H1 (cell line): ENCODE data around the gene TEAD1. TPM values are rescaled to one million over a fixed set of nuclear protein-coding genes. Genes with fewer than 3 reads are reported as not detected.

Experiments used
- CTCF ChIA-PET: fragments of 300-600 bp; sonication (Branson Sonifier 250); formaldehyde crosslinking; loops from one replicate; lab custom pipeline; 2021; ENCODE audit not compliant: partially characterized antibody; lab: Charles Lee
- POLR2A ChIA-PET: fragments of 300-600 bp; sonication (Branson Sonifier 250); formaldehyde crosslinking; loops from one replicate; lab custom pipeline; 2021; ENCODE audit warnings: inconsistent platforms; ENCODE audit not compliant: partially characterized antibody; lab: Charles Lee
- DNase-seq, 2 experiments: peaks; one replicate each; pipeline versions ENCODE4 v3.0.0 to v3.0.0-alpha.2; 2010 to 2022; ENCODE audit warnings: low spot score in 2 of 2, low read depth in 1 of 2, mixed read lengths in 1 of 2
- FAIRE-seq: peaks from 2 replicates; lab custom pipeline; 2011; peaks lifted over from hg19 to GRCh38; lab: Jason Lieb, UNC
- H2AFZ ChIP-seq: 2 replicates; pipeline ENCODE4 v1.8.1; 2012; ENCODE audit warnings: low read length, inconsistent platforms
- H2AK5ac ChIP-seq: 2 replicates; pipeline ENCODE4 v1.6.1; 2013; ENCODE audit warnings: low read depth, low read length
- H2BK120ac ChIP-seq: replicated peaks from 2 replicates; pipeline ENCODE3; 2013; ENCODE audit warnings: low read depth, low read length, inconsistent platforms
- H2BK12ac ChIP-seq: 2 replicates; pipeline ENCODE4 v1.6.1; 2013; ENCODE audit warnings: low read depth, low read length
- H2BK15ac ChIP-seq: 2 replicates; pipeline ENCODE4 v1.6.1; 2013; ENCODE audit warnings: low read length
- H2BK20ac ChIP-seq: 2 replicates; pipeline ENCODE4 v1.6.1; 2013; ENCODE audit warnings: low read length
- H2BK5ac ChIP-seq: 2 replicates; pipeline ENCODE4 v1.6.1; 2013; ENCODE audit warnings: low read depth, low read length
- H3K14ac ChIP-seq: 2 replicates; pipeline ENCODE4 v1.6.1; 2013; ENCODE audit warnings: inconsistent platforms; ENCODE audit not compliant: insufficient read length
- H3K18ac ChIP-seq: 2 replicates; pipeline ENCODE4 v1.6.1; 2013; ENCODE audit warnings: low read length; ENCODE audit errors: extremely low read depth
- H3K23ac ChIP-seq: 2 replicates; pipeline ENCODE4 v1.6.1; 2013; ENCODE audit warnings: inconsistent platforms; ENCODE audit not compliant: insufficient read length
- H3K23me2 ChIP-seq: 2 replicates; pipeline ENCODE4 v1.6.1; 2013; ENCODE audit warnings: low read depth, low read length
- H3K27ac ChIP-seq: 2 replicates; pipeline ENCODE4 v1.6.1; 2011; ENCODE audit warnings: low read depth, low read length, inconsistent platforms
- H3K27me3 ChIP-seq, 4 experiments: replicated peaks in 1 of 4; 1 replicate in 1 of 4; 2 replicates in 3 of 4; pipeline versions ENCODE4 v1.6.1 to v1.8.1; 2011 to 2013; ENCODE audit warnings: low read length in 3 of 4, mild to moderate bottlenecking in 3 of 4, inconsistent platforms in 2 of 4, mixed read lengths in 2 of 4, moderate library complexity in 1 of 4; ENCODE audit not compliant: control insufficient read depth in 3 of 4, insufficient read depth in 3 of 4; ENCODE audit errors: extremely low read depth in 1 of 4
- H3K36me3 ChIP-seq, 4 experiments: 2 replicates each; pipeline versions ENCODE4 v1.6.1 to v1.8.1; 2011 to 2013; ENCODE audit warnings: mild to moderate bottlenecking in 4 of 4, low read length in 3 of 4, moderate library complexity in 2 of 4, control low read depth in 1 of 4, inconsistent platforms in 1 of 4; ENCODE audit not compliant: insufficient read depth in 4 of 4, control insufficient read depth in 2 of 4
- H3K4ac ChIP-seq: replicated peaks from 2 replicates; pipeline ENCODE3; 2013; ENCODE audit warnings: low read length, low read depth, mixed read lengths, inconsistent platforms; ENCODE audit not compliant: insufficient read length
- H3K4me1 ChIP-seq, 4 experiments: replicated peaks in 1 of 4; 1 replicate in 1 of 4; 2 replicates in 3 of 4; pipeline versions ENCODE4 v1.6.1 to v1.8.1; 2011 to 2013; ENCODE audit warnings: low read length in 3 of 4, inconsistent platforms in 2 of 4, mixed read lengths in 1 of 4; ENCODE audit not compliant: insufficient read depth in 4 of 4, control insufficient read depth in 3 of 4
- H3K4me2 ChIP-seq, 2 experiments: 2 replicates each; pipeline versions ENCODE4 v1.6.1 to v1.8.1; 2011 to 2013; ENCODE audit warnings: low read depth in 2 of 2, low read length in 2 of 2, control low read depth in 1 of 2, inconsistent platforms in 1 of 2, mild to moderate bottlenecking in 1 of 2; ENCODE audit not compliant: insufficient read depth in 1 of 2
- H3K4me3 ChIP-seq, 4 experiments: fragments of 200-600, 300-600 bp in 1 of 4; sonication (generic), shearing (Covaris generic), sonication (Bioruptor Twin) in 1 of 4; 2 replicates each; pipeline versions ENCODE4 v1.5.1 to v1.8.1; 2011 to 2016; ENCODE audit warnings: low read length in 4 of 4, low read depth in 3 of 4, control low read depth in 2 of 4, inconsistent platforms in 2 of 4, mild to moderate bottlenecking in 2 of 4, mixed read lengths in 1 of 4, moderate library complexity in 1 of 4; ENCODE audit not compliant: insufficient read depth in 2 of 4; ENCODE audit errors: extremely low read depth in 1 of 4
- H3K56ac ChIP-seq: replicated peaks from 2 replicates; pipeline ENCODE3; 2013; ENCODE audit warnings: low read depth, mild to moderate bottlenecking, mixed read lengths, low read length, inconsistent platforms; ENCODE audit not compliant: insufficient read length
- H3K79me1 ChIP-seq: 2 replicates; pipeline ENCODE4 v1.6.1; 2013; ENCODE audit warnings: low read depth, low read length, control low read depth
- H3K79me2 ChIP-seq, 2 experiments: 2 replicates each; pipeline versions ENCODE4 v1.6.1 to v1.8.1; 2012 to 2013; ENCODE audit warnings: low read length in 2 of 2, mild to moderate bottlenecking in 2 of 2, inconsistent platforms in 1 of 2; ENCODE audit not compliant: insufficient read depth in 2 of 2, control insufficient read depth in 1 of 2
- H3K9ac ChIP-seq, 4 experiments: replicated peaks in 1 of 4; 1 replicate in 1 of 4; 2 replicates in 3 of 4; pipeline versions ENCODE4 v1.6.1 to v1.8.1; 2011 to 2013; ENCODE audit warnings: low read depth in 3 of 4, low read length in 3 of 4, control low read depth in 2 of 4, mild to moderate bottlenecking in 2 of 4, moderate library complexity in 2 of 4, inconsistent platforms in 1 of 4; ENCODE audit errors: extremely low read depth in 1 of 4
- H3K9me3 ChIP-seq, 2 experiments: 2 replicates each; pipeline versions ENCODE4 v1.6.1 to v1.8.1; 2012 to 2013; ENCODE audit warnings: mild to moderate bottlenecking in 2 of 2, moderate library complexity in 2 of 2, control low read depth in 1 of 2, inconsistent platforms in 1 of 2, low read depth in 1 of 2, low read length in 1 of 2, mixed read lengths in 1 of 2; ENCODE audit not compliant: insufficient read depth in 2 of 2
- H4K20me1 ChIP-seq, 2 experiments: replicated peaks in 1 of 2; 2 replicates each; pipeline versions ENCODE3 to v1.8.1; 2011 to 2013; ENCODE audit warnings: inconsistent platforms in 2 of 2, low read length in 2 of 2, mild to moderate bottlenecking in 1 of 2; ENCODE audit not compliant: insufficient read depth in 2 of 2, control insufficient read depth in 1 of 2
- H4K5ac ChIP-seq: 2 replicates; pipeline ENCODE4 v1.6.1; 2013; ENCODE audit warnings: low read length, low read depth, mixed read lengths, inconsistent platforms; ENCODE audit not compliant: insufficient read length
- H4K8ac ChIP-seq: 2 replicates; pipeline ENCODE4 v1.8.0; 2013; ENCODE audit warnings: mild to moderate bottlenecking, moderate library complexity, low read length, inconsistent platforms; ENCODE audit not compliant: insufficient read depth; ENCODE audit errors: extremely low read depth
- H4K91ac ChIP-seq: replicated peaks from 2 replicates; pipeline ENCODE3; 2013; ENCODE audit warnings: low read length, mixed read lengths, inconsistent platforms; ENCODE audit not compliant: insufficient read length
- HDAC6 ChIP-seq: IDR thresholded peaks from one replicate; pipeline ENCODE4 v1.7.1; 2012; ENCODE audit warnings: low read depth, mild to moderate bottlenecking, inconsistent platforms, low read length, moderate library complexity
- WGBS, 2 experiments: shearing (Covaris generic) in 1 of 2; methylation state at CpG; one replicate each; pipeline versions ENCODE4 v1.1.6 to v1.1.7; 2013 to 2015; ENCODE audit warnings: low lambda C conversion rate in 2 of 2, mixed read lengths in 2 of 2, inconsistent platforms in 1 of 2, low coverage in 1 of 2, missing lambda C conversion rate in 1 of 2; ENCODE audit not compliant: insufficient replicate concordance in 2 of 2, insufficient coverage in 1 of 2, insufficient read length in 1 of 2; ENCODE audit errors: extremely low coverage in 1 of 2, missing lambda C conversion rate in 1 of 2; 5-methylcytosine and 5-hydroxymethylcytosine counted together
- polyA plus RNA-seq, 7 experiments: library from polyadenylated mRNA; depleted of rRNA in 3 of 7; stranded (reverse) in 5 of 7; unstranded in 2 of 7; fragments of >200 nt in 5 of 7; fragments of 200-250 nt in 2 of 7; gene quantifications; 1 replicate in 5 of 7; 2 replicates in 1 of 7; 4 replicates in 1 of 7; pipeline versions ENCODE4 v1.2.1 to v1.2.3, GENCODE V29; 2011 to 2013; ENCODE audit warnings: missing spikeins in 2 of 7, mixed read lengths in 2 of 7
- total RNA-seq: library from RNA; stranded (reverse); fragmentation: NEBNext Ultra II Directional; extraction: Animal tissue kit (Norgen Biotek cat#: 25700); gene quantifications from 2 replicates; pipeline ENCODE4 v1.2.1, GENCODE V29; 2021

Gene TEAD1
- total and polyA plus RNA-seq, 2 of the 8 experiments (the other 6 are each of a cell fraction or from before 2014, with no cell fraction given), result 15.6 to 67.4 TPM

DNA sequence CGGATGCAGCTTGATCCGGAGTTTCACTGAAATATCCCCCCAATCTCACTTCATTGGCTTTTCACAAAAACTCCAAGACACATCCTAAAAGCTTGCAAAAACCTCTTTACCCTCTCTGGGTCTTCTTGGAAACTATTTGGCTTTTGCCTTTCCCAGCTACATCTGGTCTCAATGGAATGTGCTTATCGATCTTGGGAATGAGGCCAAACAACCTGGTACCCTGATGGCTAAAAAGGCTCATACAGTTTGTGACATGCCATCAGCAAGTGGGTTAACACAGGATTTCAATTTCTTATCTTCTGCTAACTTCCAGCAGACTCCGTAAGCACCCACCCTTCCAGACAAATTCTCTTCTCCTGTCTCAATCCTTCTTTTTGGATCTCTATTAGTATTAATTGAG lies 45.9 kb upstream of the TEAD1 start:
- no peaks in the 10 kb centered on the region for H3K4me1 ChIP-seq
- H3K9ac ChIP-seq, result no peak overlapping the region
- H3K14ac ChIP-seq, result no peak overlapping the region
- H2BK12ac ChIP-seq, result no peak overlapping the region
- no peaks in the 10 kb centered on the region for H3K27me3 ChIP-seq
- H2BK120ac ChIP-seq, result no peak overlapping the region
- no peaks in the 10 kb centered on the region for H3K79me1 ChIP-seq
- no peak for DNase-seq
- H3K4ac ChIP-seq, result no peak overlapping the region
- no peak overlapping the region for H3K27ac ChIP-seq
- CTCF ChIA-PET, result interaction anchor here (0.6 to 1.5 kb wide), 4 partner anchors 11 to 198 kb away, joined by 3 to 4 read pairs (median 3); no protein-coding TSS in a partner anchor
- WGBS, 2 experiments, result 91% methylated on average over 4 of the region's 4 CpGs; no CpG with 5 or more reads in 1 of the 2 experiments
- no peaks in the 10 kb centered on the region for H3K36me3 ChIP-seq
- H2AFZ ChIP-seq, result no peak overlapping the region
- FAIRE-seq, result no peak
- no peak overlapping the region for H3K23ac ChIP-seq
- no peak overlapping the region; the same call in 1 of the 2 replicates for H3K18ac ChIP-seq
- no peak for TF ChIP-seq HDAC6
- no peaks in the 10 kb centered on the region for H3K23me2 ChIP-seq
- no peak overlapping the region for H4K8ac ChIP-seq
- no peak overlapping the region for H2BK15ac ChIP-seq
- no peaks in the 10 kb centered on the region for H4K20me1 ChIP-seq
- H2AK5ac ChIP-seq, result no peak overlapping the region
- H3K79me2 ChIP-seq, result no peaks in the 10 kb centered on the region
- peaks cover 0 to 3% of the 10 kb centered on the region in 2 experiments; a peak in 2 of 4 replicates for H3K9me3 ChIP-seq
- H3K4me3 ChIP-seq, result no peak overlapping the region
- H3K56ac ChIP-seq, result no peak overlapping the region
- H4K91ac ChIP-seq, result no peak overlapping the region
- no peak overlapping the region for H2BK5ac ChIP-seq
- H3K4me2 ChIP-seq, result no peak overlapping the region
- POLR2A ChIA-PET, result no interaction called here
- no peak overlapping the region for H2BK20ac ChIP-seq
- H4K5ac ChIP-seq, result no peak overlapping the region
